ENCODE data around the gene SSBP3. TPM values are rescaled to one million over a fixed set of nuclear protein-coding genes. Genes with fewer than 3 reads are reported as not detected.

Gene SSBP3
- polyA plus RNA-seq, 1 donor (not counting 4 experiments of a cell fraction or from before 2014, with no cell fraction given): 16.9 TPM

DNA sequence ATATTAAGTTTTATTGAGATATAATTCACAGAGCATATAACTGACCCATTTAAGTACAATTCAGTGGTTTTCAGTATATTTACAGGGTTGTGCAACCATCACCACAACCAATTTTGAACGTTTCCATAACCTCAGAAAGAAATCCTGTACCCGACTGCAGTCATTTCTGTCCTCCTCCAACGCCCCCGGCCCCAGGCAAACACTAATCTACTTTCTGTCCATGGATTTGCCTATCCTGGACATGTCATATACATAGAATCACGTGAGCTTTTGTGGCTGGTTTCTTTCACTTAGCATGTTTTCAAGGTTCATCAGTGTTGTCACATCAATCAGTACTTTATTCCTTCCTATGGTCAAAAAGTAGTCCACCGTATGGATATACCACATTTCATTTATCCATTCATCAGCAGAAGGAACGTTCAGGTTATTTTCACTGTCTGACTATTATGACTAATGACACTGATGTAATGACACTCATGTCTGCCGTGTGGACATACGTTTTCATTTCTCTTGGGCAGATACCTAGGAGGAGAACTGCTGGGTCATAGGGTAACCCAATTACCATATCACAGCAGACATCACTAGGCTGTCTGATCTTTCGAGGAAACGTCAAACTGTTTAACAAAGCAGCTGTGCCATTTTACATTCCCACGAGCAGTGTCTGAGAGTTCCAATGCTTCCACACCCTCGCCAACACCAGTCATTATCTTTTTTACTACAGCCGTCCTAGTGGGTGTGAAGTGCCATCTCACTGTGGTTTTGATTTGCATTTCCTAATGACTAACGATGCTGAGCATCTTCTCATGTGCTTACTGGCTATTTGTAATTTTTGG is 175.5 kb downstream of the SSBP3 start:
- no peak for TF ChIP-seq EZH2 (IDR thresholded peaks at IDR 0.05; ENCODE audit: low read length)
- TF ChIP-seq, protein P1, sequence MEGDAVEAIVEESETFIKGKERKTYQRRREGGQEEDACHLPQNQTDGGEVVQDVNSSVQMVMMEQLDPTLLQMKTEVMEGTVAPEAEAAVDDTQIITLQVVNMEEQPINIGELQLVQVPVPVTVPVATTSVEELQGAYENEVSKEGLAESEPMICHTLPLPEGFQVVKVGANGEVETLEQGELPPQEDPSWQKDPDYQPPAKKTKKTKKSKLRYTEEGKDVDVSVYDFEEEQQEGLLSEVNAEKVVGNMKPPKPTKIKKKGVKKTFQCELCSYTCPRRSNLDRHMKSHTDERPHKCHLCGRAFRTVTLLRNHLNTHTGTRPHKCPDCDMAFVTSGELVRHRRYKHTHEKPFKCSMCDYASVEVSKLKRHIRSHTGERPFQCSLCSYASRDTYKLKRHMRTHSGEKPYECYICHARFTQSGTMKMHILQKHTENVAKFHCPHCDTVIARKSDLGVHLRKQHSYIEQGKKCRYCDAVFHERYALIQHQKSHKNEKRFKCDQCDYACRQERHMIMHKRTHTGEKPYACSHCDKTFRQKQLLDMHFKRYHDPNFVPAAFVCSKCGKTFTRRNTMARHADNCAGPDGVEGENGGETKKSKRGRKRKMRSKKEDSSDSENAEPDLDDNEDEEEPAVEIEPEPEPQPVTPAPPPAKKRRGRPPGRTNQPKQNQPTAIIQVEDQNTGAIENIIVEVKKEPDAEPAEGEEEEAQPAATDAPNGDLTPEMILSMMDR (optimal IDR thresholded peaks at IDR 0.05 in 1 of 3, IDR thresholded peaks at IDR 0.05 in 1 of 3, conservative IDR thresholded peaks at IDR 0.05 in 1 of 3; ENCODE audit: extremely low read depth in 1 of 3, insufficient read depth in 2 of 3, low read length in 3 of 3): no peak
- no peaks in the 10 kb centered on the region for H4K20me1 ChIP-seq (ENCODE audit: control insufficient read depth, extremely low read depth, insufficient read depth, low read length)
- peaks cover 0 to 4% of the 10 kb centered on the region in 2 experiments for H3K36me3 ChIP-seq (ENCODE audit: control insufficient read depth in 2 of 2, extremely low read depth in 1 of 2, insufficient read depth in 2 of 2, low read length in 2 of 2)
- H3K9ac ChIP-seq (ENCODE audit: control insufficient read depth, extremely low read depth, insufficient read depth, low read length): no peak overlapping the region
- no peak for DNase-seq (ENCODE audit: low read depth, low spot score)
- H3K27ac ChIP-seq (ENCODE audit: control insufficient read depth, insufficient read depth, low read length): no peak overlapping the region
- H2AFZ ChIP-seq (ENCODE audit: control insufficient read depth, low read length): no peak overlapping the region
- no peak for FAIRE-seq
- H3K27me3 ChIP-seq (ENCODE audit: control insufficient read depth, extremely low read depth, insufficient read depth, low read length): no peaks in the 10 kb centered on the region
- H3K9me3 ChIP-seq (ENCODE audit: control insufficient read depth, low read depth, low read length): no peaks in the 10 kb centered on the region
- peaks cover 2% of the 10 kb centered on the region for H3K9me1 ChIP-seq (ENCODE audit: control insufficient read depth, extremely low read depth, insufficient read depth, low read length)
- H3K4me3 ChIP-seq (ENCODE audit: control insufficient read depth in 2 of 3, extremely low read depth in 1 of 3, insufficient read depth in 2 of 3, low read depth in 1 of 3, low read length in 3 of 3): no peak overlapping the region
- dilution Hi-C loops (cut with MboI; ENCODE audit: extremely low pct_ligation_motif_present, low sequenced_read_pairs): no loop called here
- no peaks in the 10 kb centered on the region for H3K79me2 ChIP-seq (ENCODE audit: control insufficient read depth, insufficient read depth, low read length)
- peaks cover 9% of the 10 kb centered on the region for H3K4me1 ChIP-seq (ENCODE audit: control insufficient read depth, extremely low read depth, insufficient read depth, low read length)
- H3K4me2 ChIP-seq (ENCODE audit: control insufficient read depth, extremely low read depth, insufficient read depth, low read depth, low read length): no peak overlapping the region

DNA sequence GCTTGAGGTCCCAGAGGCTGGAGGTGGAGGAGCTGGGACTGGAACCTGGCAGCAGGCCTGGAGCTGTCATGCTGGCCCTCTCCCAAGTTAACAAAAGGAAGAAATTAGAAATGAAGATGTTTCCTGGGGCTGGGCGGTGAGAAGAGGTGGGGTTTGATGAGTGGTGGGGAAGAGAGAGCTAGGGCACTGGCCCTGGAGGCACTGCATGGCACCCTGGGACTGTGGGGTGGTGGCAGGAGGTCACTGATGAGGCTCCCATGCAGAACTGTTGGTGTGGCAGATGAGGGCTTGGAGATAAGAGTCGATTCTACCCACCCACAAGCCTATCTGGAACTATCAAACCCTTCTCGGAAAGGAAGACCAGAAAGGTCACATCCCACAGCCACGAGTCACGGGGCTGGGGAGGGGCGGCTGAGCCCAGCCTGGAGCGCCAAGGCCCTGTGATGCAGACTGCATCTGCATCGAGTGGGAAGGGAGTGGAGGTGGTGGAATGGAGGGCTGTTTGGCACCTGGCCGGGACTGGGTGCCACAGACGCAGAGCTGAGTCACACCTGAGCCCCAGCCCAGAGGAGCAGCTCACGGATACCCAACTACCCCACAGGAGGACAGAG is 176.8 kb downstream of the SSBP3 start:
- no peak overlapping the region for H3K9ac ChIP-seq (ENCODE audit: control insufficient read depth, extremely low read depth, insufficient read depth, low read length)
- DNase-seq (ENCODE audit: low read depth, low spot score): no peak
- peaks cover 2% of the 10 kb centered on the region for H3K9me1 ChIP-seq (ENCODE audit: control insufficient read depth, extremely low read depth, insufficient read depth, low read length)
- TF ChIP-seq, protein P1 (optimal IDR thresholded peaks at IDR 0.05 in 1 of 3, IDR thresholded peaks at IDR 0.05 in 1 of 3, conservative IDR thresholded peaks at IDR 0.05 in 1 of 3; ENCODE audit: extremely low read depth in 1 of 3, insufficient read depth in 2 of 3, low read length in 3 of 3): no peak
- no peak for TF ChIP-seq EZH2 (IDR thresholded peaks at IDR 0.05; ENCODE audit: low read length)
- no peaks in the 10 kb centered on the region for H3K27me3 ChIP-seq (ENCODE audit: control insufficient read depth, extremely low read depth, insufficient read depth, low read length)
- H3K4me2 ChIP-seq (ENCODE audit: control insufficient read depth, extremely low read depth, insufficient read depth, low read depth, low read length): peak overlapping the region; percentile 3
- H3K4me1 ChIP-seq (ENCODE audit: control insufficient read depth, extremely low read depth, insufficient read depth, low read length): peaks cover 9% of the 10 kb centered on the region
- no peak overlapping the region for H3K27ac ChIP-seq (ENCODE audit: control insufficient read depth, insufficient read depth, low read length)
- peaks cover 0 to 6% of the 10 kb centered on the region in 2 experiments for H3K36me3 ChIP-seq (ENCODE audit: control insufficient read depth in 2 of 2, extremely low read depth in 1 of 2, insufficient read depth in 2 of 2, low read length in 2 of 2)
- H4K20me1 ChIP-seq (ENCODE audit: control insufficient read depth, extremely low read depth, insufficient read depth, low read length): no peaks in the 10 kb centered on the region
- no peak overlapping the region for H2AFZ ChIP-seq (ENCODE audit: control insufficient read depth, low read length)
- no peaks in the 10 kb centered on the region for H3K79me2 ChIP-seq (ENCODE audit: control insufficient read depth, insufficient read depth, low read length)
- dilution Hi-C loops (cut with MboI; ENCODE audit: extremely low pct_ligation_motif_present, low sequenced_read_pairs): no loop called here
- no peak overlapping the region for H3K4me3 ChIP-seq (ENCODE audit: control insufficient read depth in 2 of 3, extremely low read depth in 1 of 3, insufficient read depth in 2 of 3, low read depth in 1 of 3, low read length in 3 of 3)
- H3K9me3 ChIP-seq (ENCODE audit: control insufficient read depth, low read depth, low read length): no peaks in the 10 kb centered on the region
- FAIRE-seq: no peak
